Stimulated activated CD8-positive, alpha-beta memory T cell treated with anti-CD3 and anti-CD28 coated beads, Interleukin-15, amount 100 ng/mL, for 48 hours (primary cell): ENCODE results near the gene CYP26A1.
"Not testable (repeated sequence)": the region's sequence is repeated elsewhere in the genome, so short reads cannot be mapped to it uniquely, and the experiment has no call there.

ENCODE experiments used
- DNase-seq, 2 donors: peaks; one replicate each; pipeline ENCODE4 v3.0.0-alpha.2; 2020; ENCODE audit warnings: low read depth in 2 of 2

The CYP26A1 gene

GRCh38 chr10:93080350-93081046 is 6.8 kb downstream of the CYP26A1 start:
- no peak for DNase-seq

- no peak for DNase-seq
Observed at GRCh38 chr10:93081318-93081717, 7.6 kb downstream of the CYP26A1 start.

GRCh38 chr10:93081834-93082233 is 8.1 kb downstream of the CYP26A1 start:
- no peak for DNase-seq

GRCh38 chr10:93083743-93084539 is 10.2 kb downstream of the CYP26A1 start:
- DNase-seq, result no peak

- DNase-seq, result no peak
Observed at GRCh38 chr10:93085272-93085859, 11.7 kb downstream of the CYP26A1 start.

DNA sequence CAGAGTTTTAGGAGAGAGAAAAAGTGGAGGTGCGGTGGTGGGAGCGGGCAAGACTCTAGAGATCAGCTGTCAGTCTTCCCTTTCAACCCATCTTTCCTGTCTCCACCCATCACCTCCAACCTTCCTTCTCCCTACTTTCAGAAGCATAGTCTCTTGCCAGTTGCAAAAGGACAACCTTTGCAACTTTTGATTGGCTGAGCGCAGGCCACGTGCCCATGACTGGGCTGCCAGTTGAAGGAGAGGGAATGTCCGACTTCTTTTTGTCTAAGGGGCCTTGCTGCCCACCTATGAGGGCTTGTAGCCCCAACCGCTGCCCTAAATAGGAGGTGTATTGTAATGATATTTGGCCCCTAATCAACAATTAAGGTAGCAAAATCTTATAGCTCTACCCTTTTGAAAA is 12.6 kb downstream of the CYP26A1 start:
- DNase-seq, result no peak

GRCh38 chr10:93087846-93088245 is 14.2 kb downstream of the CYP26A1 start:
- DNase-seq, result no peak

GRCh38 chr10:93088466-93088865 is 14.8 kb downstream of the CYP26A1 start:
- no peak for DNase-seq

DNA sequence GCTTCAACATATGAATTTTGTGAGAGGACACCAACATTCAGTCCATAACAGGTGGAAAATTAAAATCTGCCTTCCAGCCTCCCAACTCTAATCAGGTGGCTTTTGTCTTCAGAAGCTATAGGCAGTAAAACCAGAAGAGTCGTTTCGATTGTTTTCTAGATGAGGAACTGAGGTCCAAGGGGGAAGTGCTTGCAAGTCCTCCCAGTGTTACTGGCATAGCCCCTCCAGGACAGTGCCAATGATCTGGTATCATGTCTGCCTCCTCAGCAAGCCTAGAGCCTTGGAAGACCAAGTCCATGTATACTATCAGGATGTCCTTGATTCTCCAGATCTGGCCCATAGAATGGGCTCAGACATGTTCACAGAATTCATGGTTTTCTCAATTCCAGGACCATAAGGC is 16.9 kb downstream of the CYP26A1 start:
- no peak for DNase-seq

DNA sequence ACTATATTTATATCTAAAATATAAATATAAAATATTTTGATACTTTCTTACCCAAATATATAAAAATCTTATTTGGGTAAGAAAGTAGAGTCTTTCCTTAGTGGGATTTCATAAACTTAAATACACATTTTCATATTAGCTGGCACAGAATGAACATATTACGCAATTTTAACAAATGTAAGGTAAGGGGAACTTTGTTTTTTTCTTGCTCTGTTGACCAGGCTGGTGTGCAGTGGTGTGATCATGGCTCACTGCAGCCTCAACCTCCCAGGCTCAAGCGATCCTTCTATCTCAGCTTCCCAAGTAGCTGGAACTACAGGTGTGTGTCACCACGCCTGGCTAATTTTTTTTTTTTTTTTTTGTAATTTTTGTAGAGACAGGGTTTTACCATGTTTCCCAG is 18.3 kb downstream of the CYP26A1 start:
- DNase-seq, result no peak

DNA sequence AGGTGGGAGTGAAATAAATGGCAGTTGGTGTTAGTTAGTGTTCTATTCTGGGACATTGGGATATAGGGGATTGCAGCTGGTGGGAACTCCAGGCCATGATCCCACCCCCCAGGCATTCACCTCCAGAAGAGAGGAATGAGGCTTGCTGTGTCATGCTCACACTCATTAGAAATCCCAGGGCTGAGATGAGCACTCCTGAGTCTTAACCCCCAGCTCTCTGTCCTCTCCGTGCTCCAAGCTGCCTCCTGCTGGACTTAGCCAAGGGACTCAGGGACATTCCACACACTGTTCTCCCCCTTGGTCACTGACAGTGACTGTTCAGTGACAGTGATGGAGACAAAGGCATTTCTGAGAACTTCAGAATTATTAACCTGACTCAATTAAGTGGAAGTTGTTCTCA is 21.5 kb downstream of the CYP26A1 start:
- DNase-seq, result no peak

DNA sequence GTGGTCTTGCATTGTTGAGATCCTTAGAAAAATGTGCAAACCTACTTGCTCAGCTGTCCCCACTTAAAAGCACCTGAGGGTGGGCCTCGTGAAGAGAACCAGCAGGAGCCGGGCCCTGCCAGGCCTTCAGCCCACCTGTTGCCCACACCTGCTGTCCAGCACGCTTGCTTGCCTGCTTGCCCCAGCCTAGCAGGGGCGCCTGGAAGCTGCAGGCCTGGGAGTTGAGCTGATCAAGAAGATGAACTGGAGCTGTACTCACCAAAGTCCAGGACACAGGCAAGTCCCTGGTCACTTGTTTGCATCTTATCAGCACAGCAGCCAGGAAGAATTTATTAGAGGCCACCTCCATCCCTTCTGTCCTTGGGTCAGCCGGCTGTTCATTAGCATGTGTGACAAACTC is 23.2 kb downstream of the CYP26A1 start:
- DNase-seq, result no peak

DNA sequence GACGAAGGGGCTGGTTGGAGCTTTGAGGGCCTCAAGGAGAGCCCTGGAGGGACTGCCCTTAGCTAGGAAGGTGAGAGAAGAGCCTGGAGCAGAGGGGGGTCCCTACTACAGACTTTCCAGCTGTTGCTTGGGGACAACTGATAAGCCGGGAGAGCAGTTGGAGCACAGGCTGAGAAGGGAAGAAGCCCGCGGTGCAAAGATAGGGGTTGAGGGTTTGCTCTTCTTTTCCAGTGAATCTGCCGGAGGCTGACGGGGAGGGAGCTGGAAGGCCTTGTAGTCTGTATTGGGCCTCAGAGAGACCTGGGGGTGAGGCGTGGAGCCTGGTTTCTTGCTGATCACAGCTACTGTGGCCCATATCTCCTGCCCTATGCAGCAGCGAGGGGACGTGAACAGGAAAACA is 23.7 kb downstream of the CYP26A1 start:
- DNase-seq, result no peak

DNA sequence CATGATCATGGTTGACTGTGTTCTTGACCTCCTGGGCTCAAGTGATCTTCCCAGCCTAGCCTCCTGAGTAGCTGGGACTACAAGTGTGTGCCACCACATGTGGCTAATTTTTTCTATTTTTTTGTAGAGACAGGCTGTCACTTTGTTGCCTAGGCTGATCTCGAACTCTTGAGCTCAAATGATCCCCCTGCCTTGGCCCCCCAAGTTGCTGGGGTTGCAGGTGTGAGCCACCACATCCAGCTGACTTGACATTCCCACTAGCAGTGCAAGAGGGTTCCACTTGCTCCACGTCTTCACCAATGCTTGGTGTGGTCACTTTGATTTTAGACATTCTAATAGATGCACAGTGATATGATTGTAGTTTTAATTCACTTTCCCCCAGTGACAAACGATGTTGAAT is 25.1 kb downstream of the CYP26A1 start:
- no peak for DNase-seq

GRCh38 chr10:93099670-93100069 is 26.0 kb downstream of the CYP26A1 start:
- DNase-seq, result no peak

GRCh38 chr10:93101148-93101547 is 27.5 kb downstream of the CYP26A1 start:
- not testable (repeated sequence) for DNase-seq

DNA sequence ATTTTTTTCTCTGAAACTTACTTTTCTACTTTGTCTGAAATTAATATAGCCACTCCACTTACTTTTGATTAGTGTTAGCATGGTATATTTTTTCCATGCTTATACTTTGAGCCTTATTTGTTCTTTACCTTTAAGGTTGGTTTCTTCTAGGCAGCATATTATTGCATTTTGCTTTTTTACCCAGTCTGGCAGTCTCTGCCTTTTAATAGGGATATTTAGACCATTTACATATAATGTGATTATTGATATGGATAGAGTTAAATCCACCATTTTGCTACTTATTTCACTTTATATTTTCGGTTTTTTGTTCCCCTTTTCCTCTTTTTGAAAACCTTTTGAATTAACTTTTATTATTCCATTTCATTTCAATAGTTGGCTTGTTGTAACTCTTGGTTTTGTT is 30.3 kb downstream of the CYP26A1 start:
- no peak for DNase-seq

DNA sequence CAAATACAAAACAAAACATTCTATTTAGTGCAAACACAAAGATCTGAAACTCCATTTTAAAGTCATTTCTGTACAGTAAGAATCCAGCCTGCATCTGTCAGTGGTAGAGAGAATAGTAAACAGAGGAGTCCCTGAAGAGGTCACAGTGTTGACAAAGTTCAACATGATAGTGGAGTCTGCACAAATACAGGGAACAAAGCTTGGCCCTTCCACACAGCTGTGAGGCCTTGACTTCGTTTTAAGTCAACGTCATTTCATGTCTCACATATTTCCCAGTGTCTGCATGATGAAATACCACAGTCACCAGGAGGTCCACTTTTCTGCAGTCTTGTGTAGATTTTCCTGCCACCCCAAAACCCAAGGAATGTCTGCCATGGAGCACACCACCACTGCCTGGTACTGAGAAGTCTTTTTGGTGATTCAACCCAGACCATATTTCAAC is 33.0 kb downstream of the CYP26A1 start:
- DNase-seq, result no peak

GRCh38 chr10:93110472-93111146 is 36.9 kb downstream of the CYP26A1 start:
- DNase-seq, result no peak

- no peak for DNase-seq
Observed at GRCh38 chr10:93113042-93113441, 39.3 kb downstream of the CYP26A1 start.

DNA sequence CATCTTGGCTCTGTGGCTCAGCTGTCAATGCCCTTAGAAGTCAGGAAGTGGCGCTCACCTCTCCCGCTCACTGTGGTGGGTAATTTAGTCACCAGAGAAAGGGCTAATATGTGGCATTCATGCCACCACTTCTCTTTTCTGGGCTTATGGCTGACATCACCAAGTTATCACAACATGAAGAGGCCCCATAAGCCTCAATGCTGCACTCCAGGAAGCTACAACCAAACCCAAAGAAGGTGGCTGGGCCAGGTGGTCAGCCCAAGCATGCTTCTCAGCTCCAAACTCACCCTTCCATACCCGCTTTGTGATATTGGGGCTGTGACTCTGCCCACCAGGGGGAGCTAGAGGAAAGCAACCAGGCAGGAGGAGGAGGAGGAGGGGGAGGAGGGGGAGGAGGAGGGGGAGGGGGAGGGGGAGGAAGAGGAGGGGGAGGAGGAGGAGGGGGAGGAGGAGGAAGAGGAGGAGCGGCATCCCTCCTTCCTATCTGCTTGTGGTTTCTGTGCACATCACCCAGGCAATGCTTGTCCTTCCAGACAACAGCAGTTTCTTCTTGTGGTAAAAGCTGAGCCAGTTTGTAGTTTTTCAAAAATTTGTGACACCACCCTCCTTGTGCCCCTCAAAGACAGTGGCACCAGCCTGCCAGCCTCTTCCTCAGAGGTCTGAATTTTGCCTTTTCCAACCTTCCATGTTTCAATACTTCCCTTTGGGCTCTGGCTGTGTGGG is 42.1 kb downstream of the CYP26A1 start:
- DNase-seq, result peak; percentile 42 to 44

DNA sequence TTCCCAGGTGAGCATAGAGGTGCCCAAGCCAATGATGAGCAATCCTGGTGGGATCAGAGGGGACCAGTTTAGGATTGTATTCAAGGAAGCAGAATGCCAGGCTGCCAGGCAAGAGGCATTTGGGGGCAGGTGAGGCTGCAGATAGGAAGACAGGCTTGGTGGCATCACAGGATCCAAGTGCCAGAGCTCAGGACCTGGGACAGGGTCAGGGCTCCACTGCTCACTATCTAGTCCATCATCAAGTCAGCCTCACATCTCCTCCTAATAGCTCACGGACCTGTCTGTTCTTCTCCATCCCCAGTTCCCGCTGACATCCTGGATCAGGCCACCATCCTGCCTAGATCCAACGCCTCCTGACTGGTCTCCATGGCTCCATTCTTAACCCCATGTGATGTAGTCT is 47.6 kb downstream of the CYP26A1 start:
- no peak for DNase-seq
